CD4-positive, alpha-beta T cell (primary cell): ENCODE data around the gene RXRA. TPM values are rescaled to one million over a fixed set of nuclear protein-coding genes. Genes with fewer than 3 reads are reported as not detected.
A peak's percentile ranks its signal among the peaks of the same experiment; 100 is the strongest.

Experiments used
- ATAC-seq: fragments of 200-7000 bp; cut with Tn5 transposase; one replicate; pipeline ENCODE4 v1.10.0; 2022; ENCODE audit warnings: mild to moderate bottlenecking; ENCODE audit not compliant: poor library complexity
- CTCF ChIA-PET: fragments of 350-600 bp; sonication (Branson Sonifier 250); formaldehyde crosslinking; loops from one replicate; lab custom pipeline; 2021; ENCODE audit warnings: antibody characterized with exemption, inconsistent platforms; lab: Charles Lee
- POLR2A ChIA-PET: fragments of 350-600 bp; sonication (Branson Sonifier 250); formaldehyde crosslinking; loops from one replicate; lab custom pipeline; 2021; ENCODE audit warnings: antibody characterized with exemption, inconsistent platforms; lab: Charles Lee
- DNase-seq, 14 experiments: peaks; one replicate each; pipeline ENCODE4 v3.0.0-alpha.2; 2013 to 2020; ENCODE audit warnings: mixed read lengths in 2 of 14
- H3K27ac ChIP-seq, 2 donors: one replicate each; pipeline versions ENCODE4 v1.5.1 to v1.7.0; 2013; ENCODE audit warnings: low read length in 2 of 2, low read depth in 1 of 2, mild to moderate bottlenecking in 1 of 2
- H3K27me3 ChIP-seq, 2 experiments: 1 replicate in 1 of 2; 2 replicates in 1 of 2; pipeline versions ENCODE4 v1.6.1 to v1.7.0; 2013; ENCODE audit warnings: low read length in 2 of 2, control low read depth in 1 of 2, mild to moderate bottlenecking in 1 of 2, moderate library complexity in 1 of 2; ENCODE audit not compliant: insufficient read depth in 2 of 2, control insufficient read depth in 1 of 2
- H3K36me3 ChIP-seq: one replicate; pipeline ENCODE4 v1.6.1; 2013; ENCODE audit warnings: low read length, control low read depth; ENCODE audit not compliant: insufficient read depth
- H3K4me1 ChIP-seq: one replicate; pipeline ENCODE4 v1.6.1; 2013; ENCODE audit warnings: low read length, control low read depth; ENCODE audit not compliant: insufficient read depth
- H3K4me3 ChIP-seq: one replicate; pipeline ENCODE4 v1.5.1; 2013; ENCODE audit warnings: mild to moderate bottlenecking, low read length, moderate library complexity
- H3K9me3 ChIP-seq, 2 experiments: 1 replicate in 1 of 2; 2 replicates in 1 of 2; pipeline versions ENCODE4 v1.6.1 to v1.7.0; 2013; ENCODE audit warnings: low read length in 2 of 2, mild to moderate bottlenecking in 2 of 2, control low read depth in 1 of 2, moderate library complexity in 1 of 2; ENCODE audit not compliant: control insufficient read depth in 1 of 2, insufficient read depth in 1 of 2
- H3K27ac Mint-ChIP-seq: one replicate; pipeline ENCODE4 v1.8.0; 2020; ENCODE audit warnings: mixed read lengths
- H3K27me3 Mint-ChIP-seq: one replicate; pipeline ENCODE4 v1.8.0; 2021; ENCODE audit warnings: mixed read lengths
- H3K36me3 Mint-ChIP-seq: one replicate; pipeline ENCODE4 v1.8.0; 2021; ENCODE audit warnings: low read depth, mixed read lengths
- H3K4me1 Mint-ChIP-seq: one replicate; pipeline ENCODE4 v1.8.0; 2021; ENCODE audit warnings: low read depth, mixed read lengths
- H3K4me3 Mint-ChIP-seq: one replicate; pipeline ENCODE4 v1.8.0; 2020; ENCODE audit warnings: mild to moderate bottlenecking, mixed read lengths
- H3K9me3 Mint-ChIP-seq: one replicate; pipeline ENCODE4 v1.8.0; 2020; ENCODE audit warnings: mixed read lengths
- CTCF ChIP-seq: fragments of 200-600 bp; IDR thresholded peaks from one replicate; pipeline ENCODE4 v1.8.0; 2022; ENCODE audit warnings: antibody characterized with exemption, mild to moderate bottlenecking
- intact Hi-C, 2 experiments: fragments of 100-400 bp; cut with DNase I in 1 of 2; cut with micrococcal nuclease in 1 of 2; formaldehyde crosslinking; loops; one replicate each; pipeline versions ENCODE4 v1.15.1 to v1.9.0; 2023 to 2025; cut with DNase I, micrococcal nuclease
- total RNA-seq, 174 experiments: library from RNA in 2 of 174; stranded (reverse) in 2 of 174; gene quantifications; one replicate each; pipeline ENCODE4 v1.2.3 and lab custom pipeline; 2021 to 2026

RXRA gene
- total RNA-seq, 2 experiments from 2014 or later, result 7.3 to 8.4 TPM

GRCh38 chr9:134390537-134390936 lies 64.3 kb downstream of the RXRA start:
- DNase-seq, result peak; percentile 32 to 92 (median 58)
- Mint-ChIP-seq H3K9me3 (peaks cover 3% of the 10 kb centered on the region), H3K36me3 (no peaks in the 10 kb centered on the region), H3K4me3 (peak overlapping the region; percentile 88), H3K4me1 (peaks cover 38% of the 10 kb centered on the region), H3K27me3 (no peaks in the 10 kb centered on the region), H3K27ac (peak overlapping the region; percentile 99)
- peaks cover 0 to 14% of the 10 kb centered on the region in 2 experiments for H3K9me3 ChIP-seq
- ChIA-PET CTCF (interaction anchor here (1.8 kb wide), 1 partner anchor 53 kb away, joined by 7 read pairs; no protein-coding TSS in a partner anchor), POLR2A (interaction anchor here (1.1 to 2.9 kb wide), 3 partner anchors 16 to 226 kb away, joined by 3 to 13 read pairs (median 13); partner anchors contain the start of gene RNU6ATAC)
- H3K27ac ChIP-seq, result peak overlapping the region; percentile 88 to 91
- H3K27me3 ChIP-seq, result no peaks in the 10 kb centered on the region
- no peaks in the 10 kb centered on the region for H3K36me3 ChIP-seq
- ATAC-seq, result peak; percentile 59
- H3K4me3 ChIP-seq, result peak overlapping the region; percentile 36
- H3K4me1 ChIP-seq, result peaks cover 60% of the 10 kb centered on the region
- TF ChIP-seq CTCF, result no peak
- intact Hi-C loops, result loop anchor here (5.0 kb wide), 3 partner anchors 52 to 228 kb away; partner anchors contain the start of genes RNU6ATAC (in 1 of the 2) and RXRA (in 1 of the 2)

GRCh38 chr9:134390947-134391318 lies 64.7 kb downstream of the RXRA start:
- Histone ChIP-seq H3K27me3 (no peaks in the 10 kb centered on the region), H3K4me1 (peaks cover 64% of the 10 kb centered on the region), H3K9me3 (peaks cover 0 to 18% of the 10 kb centered on the region in 2 experiments), H3K4me3 (peak overlapping the region; percentile 36), H3K27ac (peak overlapping the region; percentile 88 to 91), H3K36me3 (no peaks in the 10 kb centered on the region)
- no peak for TF ChIP-seq CTCF
- no peak for ATAC-seq
- no peaks in the 10 kb centered on the region for H3K27me3 Mint-ChIP-seq
- ChIA-PET POLR2A (interaction anchor here (1.1 to 2.9 kb wide), 5 partner anchors 14 to 226 kb away, joined by 3 to 13 read pairs (median 11); partner anchors contain the start of gene RNU6ATAC), CTCF (interaction anchor here (1.8 kb wide), 1 partner anchor 52 kb away, joined by 7 read pairs; no protein-coding TSS in a partner anchor)
- H3K4me1 Mint-ChIP-seq, result peaks cover 39% of the 10 kb centered on the region
- H3K27ac Mint-ChIP-seq, result peak overlapping the region; percentile 99
- no peaks in the 10 kb centered on the region for H3K36me3 Mint-ChIP-seq
- H3K4me3 Mint-ChIP-seq, result peak overlapping the region; percentile 88
- intact Hi-C loops, result loop anchor here (5.0 kb wide), 3 partner anchors 51 to 229 kb away; partner anchors contain the start of genes RNU6ATAC (in 1 of the 2) and RXRA (in 1 of the 2)
- peaks cover 3% of the 10 kb centered on the region for H3K9me3 Mint-ChIP-seq
- DNase-seq, result no peak

- Mint-ChIP-seq H3K27me3 (no peaks in the 10 kb centered on the region), H3K9me3 (peaks cover 3% of the 10 kb centered on the region), H3K4me3 (peak overlapping the region; percentile 88), H3K36me3 (no peaks in the 10 kb centered on the region), H3K4me1 (peaks cover 45% of the 10 kb centered on the region), H3K27ac (peak overlapping the region; percentile 99)
- ChIA-PET POLR2A (interaction anchor here (0.6 to 2.9 kb wide), 8 partner anchors 9 to 811 kb away, joined by 3 to 13 read pairs (median 6); partner anchors contain the start of gene RNU6ATAC), CTCF (interaction anchor here (0.8 to 1.8 kb wide), 3 partner anchors 9 to 58 kb away, joined by 4 to 7 read pairs (median 5); no protein-coding TSS in a partner anchor)
- peak overlapping the region; percentile 36 for H3K4me3 ChIP-seq
- H3K4me1 ChIP-seq, result peaks cover 71% of the 10 kb centered on the region
- intact Hi-C loops, result loop anchor here (5.0 kb wide), 3 partner anchors 51 to 229 kb away; partner anchors contain the start of genes RNU6ATAC (in 1 of the 2) and RXRA (in 1 of the 2)
- peak; percentile 30 to 94 (median 58) for DNase-seq
- peaks cover 0 to 18% of the 10 kb centered on the region in 2 experiments for H3K9me3 ChIP-seq
- ATAC-seq, result peak; percentile 70
- no peaks in the 10 kb centered on the region for H3K36me3 ChIP-seq
- no peak for TF ChIP-seq CTCF
- H3K27me3 ChIP-seq, result no peaks in the 10 kb centered on the region
- peak overlapping the region; percentile 88 to 91 for H3K27ac ChIP-seq
Observed at GRCh38 chr9:134391319-134392231, 65.3 kb downstream of the RXRA start.
